GM21717 (cell line): ENCODE data around the gene TTC39C.

Source experiments
- ATAC-seq: cut with Tn5 transposase; IDR thresholded peaks from one replicate; pipeline ENCODE4 v1.9.1; 2021; ENCODE audit warnings: mild to moderate bottlenecking, moderate library complexity; ENCODE audit not compliant: unreplicated experiment

Gene TTC39C

GRCh38 chr18:24014062-24014985, at the start of gene TTC39C:
Gene TTC39C (plus strand): TSS chr18:24014754. CDS start chr18:24014872, 118 bp downstream.
- ATAC-seq, result peak; percentile 42

- ATAC-seq, result no peak
Observed at GRCh38 chr18:23966909-23967308, 47.6 kb upstream of the TTC39C start.

GRCh38 chr18:23967321-23968089, 47.0 kb upstream of the TTC39C start:
- ATAC-seq, result no peak

GRCh38 chr18:23968638-23969604, 45.6 kb upstream of the TTC39C start:
- no peak for ATAC-seq

- no peak for ATAC-seq
Observed at GRCh38 chr18:23969664-23970063, 44.9 kb upstream of the TTC39C start.

GRCh38 chr18:23970161-23971096, 44.1 kb upstream of the TTC39C start:
- no peak for ATAC-seq

- no peak for ATAC-seq
Observed at GRCh38 chr18:23971097-23971440, 43.5 kb upstream of the TTC39C start.

- no peak for ATAC-seq
Observed at GRCh38 chr18:23971666-23972230, 42.8 kb upstream of the TTC39C start.

- ATAC-seq, result no peak
Observed at GRCh38 chr18:23972453-23972852, 42.1 kb upstream of the TTC39C start.

- no peak for ATAC-seq
Observed at GRCh38 chr18:23977103-23977502, 37.5 kb upstream of the TTC39C start.

- ATAC-seq, result no peak
Observed at GRCh38 chr18:23977719-23978483, 36.7 kb upstream of the TTC39C start.

GRCh38 chr18:23981369-23981980, 33.1 kb upstream of the TTC39C start:
- peak; percentile 64 for ATAC-seq

- no peak for ATAC-seq
Observed at GRCh38 chr18:23982155-23983079, 32.1 kb upstream of the TTC39C start.

GRCh38 chr18:23983112-23983511, 31.4 kb upstream of the TTC39C start:
- no peak for ATAC-seq

- ATAC-seq, result peak; percentile 66
Observed at GRCh38 chr18:23986600-23987359, 27.8 kb upstream of the TTC39C start.
